ENCODE results near the gene BLVRA. TPM values are rescaled to one million over a fixed set of nuclear protein-coding genes. Genes with fewer than 3 reads are reported as not detected.

BLVRA gene
- total RNA-seq, 2 experiments from 2014 or later: 36.1 to 36.3 TPM

DNA sequence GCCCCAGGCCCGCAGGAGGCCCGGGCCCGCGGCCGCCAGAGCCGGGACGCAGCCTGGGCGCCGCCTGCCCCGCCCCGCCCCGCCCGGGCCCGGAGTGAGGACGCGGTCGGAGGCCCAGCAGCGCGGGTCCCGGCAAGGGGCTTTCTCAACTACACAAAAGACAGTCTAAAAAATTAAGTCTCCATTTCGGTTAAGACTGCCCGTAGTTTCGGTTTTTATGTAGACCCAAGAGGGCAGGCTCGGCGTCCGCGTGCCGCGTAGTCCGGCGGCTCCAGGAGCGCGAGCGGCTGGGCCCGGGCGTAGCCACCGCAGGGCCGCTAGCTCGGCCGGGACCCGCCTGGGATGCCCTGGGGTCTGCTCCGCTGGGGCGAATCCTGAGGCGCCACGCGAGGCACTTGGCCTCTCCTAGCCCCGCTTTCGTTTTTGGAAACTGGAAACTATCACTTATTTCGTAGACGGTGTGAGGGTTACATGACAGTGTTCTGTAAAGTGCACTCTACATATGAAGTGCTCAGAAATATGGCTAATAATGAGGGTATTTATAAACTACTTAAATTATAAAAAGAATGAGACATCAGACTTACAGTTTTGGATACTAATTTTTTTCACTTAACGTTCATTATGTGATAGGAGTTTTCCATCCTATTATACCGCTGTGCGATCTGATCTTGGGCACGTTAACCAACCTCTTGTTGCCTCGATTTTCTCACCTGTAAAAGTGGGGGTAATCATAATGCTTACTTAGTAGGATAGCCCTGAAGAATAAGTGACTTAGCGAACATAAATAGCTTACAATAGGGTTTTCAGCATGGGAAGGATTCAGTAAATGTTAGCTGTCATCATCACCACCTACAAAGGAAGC, 573 bp downstream of the BLVRA start:
- Mint-ChIP-seq H3K4me1 (peaks cover 52% of the 10 kb centered on the region), H3K4me3 (peak overlapping the region; percentile 81), H3K36me3 (peaks cover 2% of the 10 kb centered on the region), H3K27me3 (peaks cover 8% of the 10 kb centered on the region), H3K27ac (peak overlapping the region; percentile 79), H3K9me3 (no peaks in the 10 kb centered on the region)
- DNase-seq: peak; percentile 71

DNA sequence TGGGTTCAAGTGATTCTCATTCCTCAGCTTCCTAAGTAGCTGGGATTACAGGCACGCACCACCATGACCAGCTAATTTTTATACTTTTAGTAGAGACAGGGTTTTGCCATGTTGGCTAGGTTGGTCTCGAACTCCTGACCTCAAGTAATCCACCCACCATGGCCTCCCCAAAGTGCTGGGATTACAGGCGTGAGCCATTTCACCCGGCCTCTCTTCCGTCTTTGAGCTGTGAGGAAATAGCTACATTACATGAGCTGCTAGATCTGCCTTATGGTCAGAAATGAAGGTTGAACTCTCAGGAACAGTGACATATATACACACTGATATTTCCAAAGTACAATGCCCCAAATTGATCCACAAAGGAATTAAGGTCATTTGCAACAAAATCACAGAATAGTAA, 2.4 kb downstream of the BLVRA start:
- Mint-ChIP-seq H3K27me3 (peaks cover 8% of the 10 kb centered on the region), H3K9me3 (no peaks in the 10 kb centered on the region), H3K4me1 (peaks cover 63% of the 10 kb centered on the region), H3K4me3 (no peak overlapping the region), H3K27ac (no peak overlapping the region), H3K36me3 (peaks cover 2% of the 10 kb centered on the region)
- DNase-seq: no peak

DNA sequence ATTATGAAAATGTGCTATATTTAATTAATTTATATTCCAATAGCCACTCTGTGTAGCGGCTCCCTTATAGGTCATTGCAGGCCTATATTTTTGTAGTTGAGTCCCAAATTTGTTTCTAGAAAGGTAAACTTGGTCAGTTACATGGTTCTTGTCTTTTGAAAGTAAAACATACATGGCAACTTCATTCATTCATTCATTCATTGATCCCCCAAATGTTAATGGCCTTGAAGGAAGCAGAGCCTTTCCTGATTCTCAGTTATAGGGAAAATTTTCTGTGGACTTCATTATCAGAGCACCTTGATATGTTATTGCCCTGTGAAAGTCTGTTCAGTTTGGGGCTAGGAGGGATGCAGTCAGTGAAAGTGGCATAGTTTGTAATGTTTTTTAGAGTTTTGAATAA, 2.9 kb downstream of the BLVRA start:
- no peak overlapping the region for H3K27ac Mint-ChIP-seq
- no peak overlapping the region for H3K4me3 Mint-ChIP-seq

GRCh38 chr7:43761938-43762692, 3.6 kb downstream of the BLVRA start:
- H3K36me3 Mint-ChIP-seq: peaks cover 2% of the 10 kb centered on the region
- H3K4me3 Mint-ChIP-seq: no peak overlapping the region
- H3K4me1 Mint-ChIP-seq: peaks cover 51% of the 10 kb centered on the region
- H3K27me3 Mint-ChIP-seq: peaks cover 6% of the 10 kb centered on the region
- H3K27ac Mint-ChIP-seq: no peak overlapping the region
- H3K9me3 Mint-ChIP-seq: no peaks in the 10 kb centered on the region
- no peak for DNase-seq

More for the DNA sequence above, 2.9 kb downstream of the BLVRA start:
- H3K4me1 Mint-ChIP-seq: peaks cover 59% of the 10 kb centered on the region
- no peak for DNase-seq
- H3K36me3 Mint-ChIP-seq: peaks cover 2% of the 10 kb centered on the region
- no peaks in the 10 kb centered on the region for H3K9me3 Mint-ChIP-seq
- peaks cover 8% of the 10 kb centered on the region for H3K27me3 Mint-ChIP-seq

DNA sequence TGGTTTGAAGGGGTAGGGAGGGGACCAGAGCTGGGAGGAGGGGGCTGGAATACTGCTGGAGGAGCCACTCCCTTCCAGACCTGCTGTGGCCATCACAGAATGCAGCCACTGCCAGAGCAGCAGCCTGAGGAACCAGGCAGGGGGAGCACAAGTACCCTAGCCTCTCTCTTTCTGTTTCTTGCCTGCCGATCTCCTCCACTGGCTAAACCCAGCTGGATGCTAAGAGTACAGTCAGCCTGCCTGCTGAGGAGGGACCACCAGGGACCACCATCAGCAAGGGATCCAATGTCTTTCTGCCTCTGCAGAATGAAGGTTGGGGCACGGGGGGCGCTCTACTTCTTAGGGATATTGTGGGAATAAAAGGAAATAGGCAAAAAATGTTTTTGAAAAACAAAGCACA, 4.7 kb downstream of the BLVRA start:
- Mint-ChIP-seq H3K36me3 (peaks cover 2% of the 10 kb centered on the region), H3K27ac (no peak overlapping the region), H3K4me3 (peak overlapping the region; percentile 35), H3K4me1 (peaks cover 46% of the 10 kb centered on the region), H3K9me3 (no peaks in the 10 kb centered on the region), H3K27me3 (no peaks in the 10 kb centered on the region)
- no peak for DNase-seq

DNA sequence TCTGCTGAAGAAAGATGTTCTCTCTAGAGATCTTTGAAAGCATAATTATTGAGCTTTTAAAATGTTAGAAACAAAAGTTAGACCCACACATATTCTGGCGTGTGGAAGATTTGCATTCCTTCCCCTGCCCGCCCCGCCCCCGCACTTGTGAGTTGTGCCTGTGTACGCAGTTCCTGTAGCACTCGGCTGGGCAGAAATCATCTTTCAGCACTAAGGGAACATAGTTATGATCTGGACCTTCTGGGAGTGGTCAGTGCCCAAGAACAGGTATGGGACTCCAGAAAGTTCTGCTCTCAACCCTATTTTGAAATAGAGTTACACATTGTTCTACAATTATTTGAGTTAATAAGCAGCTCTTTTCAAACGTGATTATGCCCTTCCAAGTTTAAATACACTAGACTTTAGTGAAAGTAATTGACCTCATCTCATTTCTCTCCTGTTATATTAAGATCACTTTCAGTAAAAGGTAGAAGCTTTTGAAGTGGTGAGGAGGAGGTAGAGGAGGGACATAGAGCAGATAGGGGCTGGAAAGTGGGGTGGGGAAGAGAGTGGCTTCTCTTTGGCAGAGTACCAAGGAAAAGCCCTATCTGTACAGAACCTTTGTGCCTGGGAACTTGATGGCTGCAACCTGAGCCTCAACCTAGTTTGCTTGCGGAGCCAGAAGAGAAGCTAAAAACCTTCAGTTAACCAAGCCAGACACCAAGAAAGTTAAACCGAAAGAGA, 5.7 kb downstream of the BLVRA start:
- peak; percentile 45 for DNase-seq
- Mint-ChIP-seq H3K9me3 (no peaks in the 10 kb centered on the region), H3K36me3 (peaks cover 2% of the 10 kb centered on the region), H3K27ac (peak overlapping the region; percentile 77), H3K27me3 (no peaks in the 10 kb centered on the region), H3K4me1 (peaks cover 47% of the 10 kb centered on the region), H3K4me3 (peak overlapping the region; percentile 48)

DNA sequence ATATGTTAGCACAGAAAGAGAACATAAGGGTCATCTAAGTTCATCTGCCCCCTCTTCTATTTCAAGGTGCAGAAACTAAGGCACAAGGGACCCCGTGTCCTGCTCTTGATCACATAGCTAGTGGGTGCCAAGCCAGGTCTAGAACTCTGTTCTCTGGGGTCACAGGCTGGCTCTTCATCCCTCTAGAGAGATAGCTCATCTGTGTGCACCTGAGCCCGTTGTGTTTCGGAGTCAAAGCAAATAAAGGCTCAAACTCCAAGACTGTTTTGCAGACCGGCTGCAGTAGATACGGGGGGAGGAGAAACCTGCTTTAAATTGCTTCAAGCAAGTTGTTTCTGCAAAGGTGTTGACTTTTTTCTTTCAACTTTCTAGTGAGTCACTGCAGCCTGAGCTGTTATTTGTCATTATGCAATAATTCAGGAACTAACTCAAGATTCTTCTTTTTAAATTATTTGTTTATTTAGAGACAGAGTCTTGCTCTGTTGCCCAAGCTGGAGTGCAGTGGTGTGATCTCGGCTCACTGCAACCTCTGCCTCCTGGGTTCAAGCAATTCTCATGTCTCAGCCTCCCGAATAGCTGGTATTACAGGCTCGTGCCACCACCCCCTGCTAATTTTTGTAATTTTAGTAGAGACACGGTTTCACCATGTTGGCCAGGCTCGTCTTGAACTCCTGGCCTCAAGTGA, 6.5 kb downstream of the BLVRA start:
- H3K4me1 Mint-ChIP-seq: peaks cover 43% of the 10 kb centered on the region
- peaks cover 2% of the 10 kb centered on the region for H3K36me3 Mint-ChIP-seq
- DNase-seq: no peak
- H3K27me3 Mint-ChIP-seq: no peaks in the 10 kb centered on the region
- H3K4me3 Mint-ChIP-seq: no peak overlapping the region
- peak overlapping the region; percentile 18 for H3K27ac Mint-ChIP-seq
- no peaks in the 10 kb centered on the region for H3K9me3 Mint-ChIP-seq

DNA sequence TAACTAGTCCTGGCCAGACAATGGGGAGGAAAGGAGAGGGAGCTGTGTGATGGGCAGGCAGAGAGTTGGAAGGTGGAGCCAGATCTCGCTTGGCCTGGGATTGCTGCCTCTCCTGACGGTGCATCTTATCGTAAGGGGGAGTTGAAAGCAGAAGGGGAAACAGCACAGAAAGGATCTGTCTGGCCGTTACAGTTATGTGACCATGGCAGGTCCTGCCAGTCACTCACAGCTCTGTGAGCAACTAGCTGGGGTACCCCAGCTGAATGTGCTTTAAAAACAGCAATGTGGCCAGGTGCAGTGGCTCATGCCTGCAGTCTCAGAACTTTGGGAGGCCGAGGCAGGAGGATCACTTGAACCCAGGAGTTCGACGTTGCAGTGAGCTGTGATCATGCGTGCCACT, 8.1 kb downstream of the BLVRA start:
- no peaks in the 10 kb centered on the region for H3K27me3 Mint-ChIP-seq
- H3K4me3 Mint-ChIP-seq: no peak overlapping the region
- DNase-seq: no peak
- H3K27ac Mint-ChIP-seq: no peak overlapping the region
- H3K9me3 Mint-ChIP-seq: no peaks in the 10 kb centered on the region
- H3K36me3 Mint-ChIP-seq: no peaks in the 10 kb centered on the region
- H3K4me1 Mint-ChIP-seq: peaks cover 34% of the 10 kb centered on the region

DNA sequence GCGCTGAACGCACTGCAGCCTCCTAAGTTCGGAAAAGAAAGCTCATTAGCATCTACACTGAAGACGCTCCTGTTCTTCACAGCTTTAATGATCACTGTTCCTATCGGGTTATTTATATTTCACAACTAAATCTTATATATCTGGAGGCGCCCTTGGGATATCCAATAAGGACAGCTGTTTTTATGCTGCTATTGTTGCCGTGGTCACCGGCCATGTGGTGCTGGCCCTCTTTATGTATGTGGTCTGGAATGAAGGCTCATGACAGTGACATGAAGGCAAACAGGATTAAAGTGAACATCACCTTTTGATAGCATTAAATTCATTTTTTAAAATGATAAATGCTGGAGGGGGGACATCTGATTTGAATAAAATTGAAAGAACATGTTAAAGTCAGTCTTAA, 8.8 kb downstream of the BLVRA start:
- H3K27me3 Mint-ChIP-seq: no peaks in the 10 kb centered on the region
- peaks cover 6% of the 10 kb centered on the region for H3K36me3 Mint-ChIP-seq
- H3K9me3 Mint-ChIP-seq: no peaks in the 10 kb centered on the region
- H3K4me1 Mint-ChIP-seq: peaks cover 29% of the 10 kb centered on the region
- DNase-seq: no peak
- H3K27ac Mint-ChIP-seq: no peak overlapping the region
- no peak overlapping the region for H3K4me3 Mint-ChIP-seq

GRCh38 chr7:43768201-43768886, 9.9 kb downstream of the BLVRA start:
- peaks cover 16% of the 10 kb centered on the region for H3K36me3 Mint-ChIP-seq

DNA sequence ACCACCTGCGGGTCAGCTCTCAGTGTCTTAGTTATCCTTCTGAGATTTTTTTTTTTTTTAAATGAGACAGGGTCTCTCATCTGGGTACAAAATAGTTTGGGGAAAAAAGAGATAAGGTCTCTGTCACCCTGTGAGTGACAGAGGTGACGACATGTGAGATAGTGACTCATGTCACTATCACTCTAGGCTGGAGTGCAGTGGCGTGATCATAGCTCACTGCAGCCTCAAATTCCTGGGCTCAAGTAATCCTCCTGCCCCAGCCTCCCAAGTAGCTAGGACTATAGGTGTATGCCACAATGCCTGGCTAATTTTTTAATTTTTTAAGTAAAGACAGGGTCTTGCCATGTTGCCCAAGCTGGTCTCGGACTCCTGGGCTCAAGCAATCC, 10.4 kb downstream of the BLVRA start:
- peaks cover 20% of the 10 kb centered on the region for H3K36me3 Mint-ChIP-seq
- no peak for DNase-seq
- peaks cover 18% of the 10 kb centered on the region for H3K4me1 Mint-ChIP-seq
- peaks cover 1% of the 10 kb centered on the region for H3K9me3 Mint-ChIP-seq
- no peak overlapping the region for H3K4me3 Mint-ChIP-seq
- no peaks in the 10 kb centered on the region for H3K27me3 Mint-ChIP-seq
- H3K27ac Mint-ChIP-seq: no peak overlapping the region

More at GRCh38 chr7:43768201-43768886, 9.9 kb downstream of the BLVRA start:
- no peak for DNase-seq
- Mint-ChIP-seq H3K9me3 (no peaks in the 10 kb centered on the region), H3K27me3 (no peaks in the 10 kb centered on the region), H3K4me3 (no peak overlapping the region), H3K4me1 (peaks cover 22% of the 10 kb centered on the region), H3K27ac (no peak overlapping the region)

DNA sequence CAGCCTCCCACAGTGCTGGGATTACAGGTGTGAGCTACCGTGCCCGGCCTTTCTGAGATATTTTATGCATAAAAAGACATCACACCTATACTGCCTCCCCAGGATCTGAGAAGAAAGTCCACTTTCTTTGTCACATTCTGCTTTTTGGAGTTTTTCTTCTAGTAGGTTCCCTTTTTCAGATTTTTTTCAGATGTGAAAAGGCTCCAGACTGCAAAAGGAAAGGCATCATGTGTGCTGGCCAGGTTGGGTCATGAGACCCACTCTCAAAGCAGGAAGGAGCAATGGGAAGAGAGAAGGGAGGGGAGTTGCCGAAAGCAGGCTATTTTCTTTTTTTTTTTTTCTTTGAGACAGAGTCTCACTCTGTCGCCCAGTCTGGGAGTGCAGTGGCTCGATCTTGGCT, 10.8 kb downstream of the BLVRA start:
- Mint-ChIP-seq H3K27me3 (no peaks in the 10 kb centered on the region), H3K36me3 (peaks cover 20% of the 10 kb centered on the region), H3K27ac (no peak overlapping the region), H3K9me3 (peaks cover 1% of the 10 kb centered on the region), H3K4me3 (no peak overlapping the region), H3K4me1 (peaks cover 15% of the 10 kb centered on the region)
- no peak for DNase-seq

DNA sequence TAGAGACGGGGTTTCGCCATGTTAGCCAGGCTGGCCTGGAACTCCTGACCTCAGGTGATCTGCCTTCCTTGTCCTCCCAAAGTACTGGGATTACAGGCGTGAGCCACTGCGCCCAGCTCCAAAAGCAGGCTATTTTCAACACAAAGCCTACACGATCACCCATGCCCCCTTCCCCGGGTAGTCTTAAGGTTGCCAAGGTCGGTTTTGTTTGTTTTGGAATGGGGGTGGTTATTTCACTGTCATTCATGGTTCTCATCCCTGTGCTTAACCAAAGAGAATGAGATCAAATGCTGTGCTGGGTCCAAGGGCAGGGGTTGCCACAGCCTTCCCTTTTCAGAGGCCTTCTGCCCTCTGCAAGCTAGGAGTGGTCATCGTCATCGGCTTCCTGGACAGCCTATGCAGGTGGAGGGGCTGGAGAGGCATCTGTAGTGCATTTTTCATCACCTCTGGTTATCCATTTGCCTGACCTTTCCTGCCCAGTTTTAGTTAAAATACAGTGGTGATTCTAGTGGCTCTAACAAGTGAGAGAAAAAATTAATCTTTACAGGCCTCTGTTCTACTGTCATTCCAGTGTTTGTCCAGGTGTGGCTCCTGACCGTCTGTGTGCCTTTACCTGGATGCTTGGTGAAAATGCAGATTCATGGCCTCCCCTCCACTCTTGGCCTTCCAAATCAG, 11.4 kb downstream of the BLVRA start:
- peaks cover 8% of the 10 kb centered on the region for H3K4me1 Mint-ChIP-seq
- no peak for DNase-seq
- H3K36me3 Mint-ChIP-seq: peaks cover 26% of the 10 kb centered on the region
- no peaks in the 10 kb centered on the region for H3K27me3 Mint-ChIP-seq
- peaks cover 1% of the 10 kb centered on the region for H3K9me3 Mint-ChIP-seq
- H3K27ac Mint-ChIP-seq: no peak overlapping the region
- H3K4me3 Mint-ChIP-seq: no peak overlapping the region

GRCh38 chr7:43771128-43771527, 12.6 kb downstream of the BLVRA start:
- DNase-seq: no peak

More at GRCh38 chr7:43771128-43771527, 12.6 kb downstream of the BLVRA start:
- Mint-ChIP-seq H3K9me3 (peaks cover 1% of the 10 kb centered on the region), H3K36me3 (peaks cover 35% of the 10 kb centered on the region), H3K4me1 (peaks cover 6% of the 10 kb centered on the region), H3K27ac (no peak overlapping the region), H3K4me3 (no peak overlapping the region), H3K27me3 (no peaks in the 10 kb centered on the region)

Measured in activated naive CD8-positive, alpha-beta T cell treated with anti-CD3 and anti-CD28 coated beads for 36 hours (primary cell).